Measurements from ENCODE around the gene TRIM32.

Gene TRIM32

GRCh38 chr9:116720111-116720510 is 33.0 kb downstream of the TRIM32 start:
- Histone ChIP-seq H3K36me3 (ENCODE audit: insufficient read depth, low read length) (no peaks in the 10 kb centered on the region), H2AFZ (ENCODE audit: low read length) (no peak overlapping the region), H3K4me1 (ENCODE audit: insufficient read depth, low read length, poor library complexity, severe bottlenecking) (peaks cover 12% of the 10 kb centered on the region), H3K79me2 (ENCODE audit: insufficient read depth, low read length) (no peaks in the 10 kb centered on the region), H3F3A (ENCODE audit: low read depth) (no peaks in the 10 kb centered on the region), H3K9me3 (ENCODE audit: insufficient read depth, low read depth, low read length) (no peaks in the 10 kb centered on the region), H3K4me3 (ENCODE audit: low read length, poor library complexity, severe bottlenecking) (no peak overlapping the region), H3K9ac (ENCODE audit: low read depth, low read length, poor library complexity, severe bottlenecking) (no peak overlapping the region), H3K27me3 (ENCODE audit: insufficient read depth, low read length, poor library complexity, severe bottlenecking) (no peaks in the 10 kb centered on the region), H3K4me2 (ENCODE audit: low read depth, low read length, poor library complexity, severe bottlenecking) (no peak overlapping the region), H3K9me2 (replicated peaks; ENCODE audit: low read depth, low read length) (no peaks in the 10 kb centered on the region), H4K20me1 (ENCODE audit: insufficient read depth, low read length, poor library complexity, severe bottlenecking) (no peaks in the 10 kb centered on the region)
- TF ChIP-seq CTCF (conservative IDR thresholded peaks at IDR 0.05; ENCODE audit: low read length) (no peak), EZH2phosphoT487 (IDR thresholded peaks at IDR 0.05; ENCODE audit: borderline replicate concordance) (no peak)

- Histone ChIP-seq H3K36me3 (ENCODE audit: insufficient read depth, low read length) (no peaks in the 10 kb centered on the region), H3K4me1 (ENCODE audit: insufficient read depth, low read length, poor library complexity, severe bottlenecking) (peaks cover 12% of the 10 kb centered on the region), H3K4me2 (ENCODE audit: low read depth, low read length, poor library complexity, severe bottlenecking) (no peak overlapping the region), H4K20me1 (ENCODE audit: insufficient read depth, low read length, poor library complexity, severe bottlenecking) (no peaks in the 10 kb centered on the region), H3K9me2 (replicated peaks; ENCODE audit: low read depth, low read length) (no peaks in the 10 kb centered on the region), H3F3A (ENCODE audit: low read depth) (no peaks in the 10 kb centered on the region), H3K9me3 (ENCODE audit: insufficient read depth, low read depth, low read length) (no peaks in the 10 kb centered on the region), H3K4me3 (ENCODE audit: low read length, poor library complexity, severe bottlenecking) (no peak overlapping the region), H3K27me3 (ENCODE audit: insufficient read depth, low read length, poor library complexity, severe bottlenecking) (no peaks in the 10 kb centered on the region), H2AFZ (ENCODE audit: low read length) (no peak overlapping the region), H3K79me2 (ENCODE audit: insufficient read depth, low read length) (no peaks in the 10 kb centered on the region), H3K9ac (ENCODE audit: low read depth, low read length, poor library complexity, severe bottlenecking) (no peak overlapping the region)
- TF ChIP-seq EZH2phosphoT487 (IDR thresholded peaks at IDR 0.05; ENCODE audit: borderline replicate concordance) (no peak), CTCF (conservative IDR thresholded peaks at IDR 0.05; ENCODE audit: low read length) (no peak)
Observed at GRCh38 chr9:116721411-116721810, 34.3 kb downstream of the TRIM32 start.

- H3F3A ChIP-seq (ENCODE audit: low read depth) = no peaks in the 10 kb centered on the region
- H3K4me3 ChIP-seq (ENCODE audit: low read length, poor library complexity, severe bottlenecking) = no peak overlapping the region
- H3K79me2 ChIP-seq (ENCODE audit: insufficient read depth, low read length) = no peaks in the 10 kb centered on the region
- H3K9me2 ChIP-seq (replicated peaks; ENCODE audit: low read depth, low read length) = no peaks in the 10 kb centered on the region
- no peak overlapping the region for H2AFZ ChIP-seq (ENCODE audit: low read length)
- TF ChIP-seq CTCF (conservative IDR thresholded peaks at IDR 0.05; ENCODE audit: low read length) = no peak
- no peak for TF ChIP-seq EZH2phosphoT487 (IDR thresholded peaks at IDR 0.05; ENCODE audit: borderline replicate concordance)
- H3K27me3 ChIP-seq (ENCODE audit: insufficient read depth, low read length, poor library complexity, severe bottlenecking) = no peaks in the 10 kb centered on the region
- no peaks in the 10 kb centered on the region for H3K9me3 ChIP-seq (ENCODE audit: insufficient read depth, low read depth, low read length)
- peaks cover 8% of the 10 kb centered on the region for H3K4me1 ChIP-seq (ENCODE audit: insufficient read depth, low read length, poor library complexity, severe bottlenecking)
- H3K9ac ChIP-seq (ENCODE audit: low read depth, low read length, poor library complexity, severe bottlenecking) = no peak overlapping the region
- H3K36me3 ChIP-seq (ENCODE audit: insufficient read depth, low read length) = no peaks in the 10 kb centered on the region
- no peaks in the 10 kb centered on the region for H4K20me1 ChIP-seq (ENCODE audit: insufficient read depth, low read length, poor library complexity, severe bottlenecking)
- H3K4me2 ChIP-seq (ENCODE audit: low read depth, low read length, poor library complexity, severe bottlenecking) = no peak overlapping the region
Observed at GRCh38 chr9:116721944-116722343, 34.8 kb downstream of the TRIM32 start.

All from Loucy (cell line).